ENCODE results near the gene GPC3.

Gene GPC3

DNA sequence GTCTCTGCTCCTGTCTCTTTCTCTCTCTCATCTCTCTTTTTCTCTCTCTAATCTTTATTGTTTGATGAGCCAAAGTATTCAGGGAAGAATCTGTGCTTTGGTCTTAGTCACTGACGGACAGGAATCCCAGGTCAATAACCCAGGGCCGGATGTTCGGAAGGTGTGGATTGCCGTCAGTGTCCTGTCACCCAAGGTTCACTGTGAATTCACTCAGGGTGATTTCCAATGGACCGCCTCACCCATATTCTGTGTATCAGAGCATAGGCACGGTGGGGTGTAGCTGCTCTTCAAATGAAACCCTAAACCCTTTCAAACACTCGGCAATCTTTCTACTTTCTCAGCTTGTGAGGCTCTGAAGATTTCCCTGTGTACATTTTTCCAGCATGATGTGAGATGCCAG lies 425.5 kb downstream of the GPC3 start:
- no peak for DNase-seq (ENCODE audit: extremely low read depth, low read depth)
- H3K4me3 ChIP-seq (replicated peaks; ENCODE audit: low read depth, low read length): no peak overlapping the region
- TF ChIP-seq, protein P1, sequence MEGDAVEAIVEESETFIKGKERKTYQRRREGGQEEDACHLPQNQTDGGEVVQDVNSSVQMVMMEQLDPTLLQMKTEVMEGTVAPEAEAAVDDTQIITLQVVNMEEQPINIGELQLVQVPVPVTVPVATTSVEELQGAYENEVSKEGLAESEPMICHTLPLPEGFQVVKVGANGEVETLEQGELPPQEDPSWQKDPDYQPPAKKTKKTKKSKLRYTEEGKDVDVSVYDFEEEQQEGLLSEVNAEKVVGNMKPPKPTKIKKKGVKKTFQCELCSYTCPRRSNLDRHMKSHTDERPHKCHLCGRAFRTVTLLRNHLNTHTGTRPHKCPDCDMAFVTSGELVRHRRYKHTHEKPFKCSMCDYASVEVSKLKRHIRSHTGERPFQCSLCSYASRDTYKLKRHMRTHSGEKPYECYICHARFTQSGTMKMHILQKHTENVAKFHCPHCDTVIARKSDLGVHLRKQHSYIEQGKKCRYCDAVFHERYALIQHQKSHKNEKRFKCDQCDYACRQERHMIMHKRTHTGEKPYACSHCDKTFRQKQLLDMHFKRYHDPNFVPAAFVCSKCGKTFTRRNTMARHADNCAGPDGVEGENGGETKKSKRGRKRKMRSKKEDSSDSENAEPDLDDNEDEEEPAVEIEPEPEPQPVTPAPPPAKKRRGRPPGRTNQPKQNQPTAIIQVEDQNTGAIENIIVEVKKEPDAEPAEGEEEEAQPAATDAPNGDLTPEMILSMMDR (IDR thresholded peaks at IDR 0.05; ENCODE audit: low read depth, low read length, missing control alignments): no peak

DNA sequence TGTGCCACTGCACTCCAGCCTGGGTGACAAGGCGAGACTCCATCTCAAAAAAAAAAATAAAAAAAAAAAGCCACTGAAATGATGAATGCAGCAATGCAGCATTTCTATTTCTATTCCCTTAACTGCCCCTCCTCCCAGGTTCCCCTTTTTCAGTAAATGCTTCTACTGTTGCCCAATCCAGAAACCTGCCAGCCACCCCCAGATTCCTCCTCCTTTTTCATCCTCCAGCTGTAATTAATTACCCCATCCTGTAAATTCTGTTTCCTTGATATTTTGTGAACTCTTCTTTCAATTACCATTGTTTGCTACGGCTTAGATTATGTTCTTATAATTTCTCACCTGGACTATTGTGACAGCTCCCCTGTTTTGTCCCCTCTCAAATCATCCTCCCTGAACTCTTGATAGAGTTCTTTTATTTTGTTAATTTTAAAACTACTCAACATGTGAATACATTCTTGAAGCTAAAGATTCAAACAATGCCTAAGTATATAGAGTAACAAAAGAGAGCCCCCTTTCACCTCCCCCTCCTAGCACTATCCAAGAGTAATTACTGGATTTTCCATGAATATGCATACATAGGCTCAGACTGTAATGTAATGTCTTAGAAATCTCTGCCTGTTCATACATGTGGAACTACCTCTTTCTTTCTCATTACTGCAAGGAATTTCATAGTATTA lies 429.5 kb downstream of the GPC3 start:
- H3K4me3 ChIP-seq (replicated peaks; ENCODE audit: low read depth, low read length): no peak overlapping the region
- TF ChIP-seq, protein P1 (IDR thresholded peaks at IDR 0.05; ENCODE audit: low read depth, low read length, missing control alignments): no peak
- DNase-seq (ENCODE audit: extremely low read depth, low read depth): no peak

DNA sequence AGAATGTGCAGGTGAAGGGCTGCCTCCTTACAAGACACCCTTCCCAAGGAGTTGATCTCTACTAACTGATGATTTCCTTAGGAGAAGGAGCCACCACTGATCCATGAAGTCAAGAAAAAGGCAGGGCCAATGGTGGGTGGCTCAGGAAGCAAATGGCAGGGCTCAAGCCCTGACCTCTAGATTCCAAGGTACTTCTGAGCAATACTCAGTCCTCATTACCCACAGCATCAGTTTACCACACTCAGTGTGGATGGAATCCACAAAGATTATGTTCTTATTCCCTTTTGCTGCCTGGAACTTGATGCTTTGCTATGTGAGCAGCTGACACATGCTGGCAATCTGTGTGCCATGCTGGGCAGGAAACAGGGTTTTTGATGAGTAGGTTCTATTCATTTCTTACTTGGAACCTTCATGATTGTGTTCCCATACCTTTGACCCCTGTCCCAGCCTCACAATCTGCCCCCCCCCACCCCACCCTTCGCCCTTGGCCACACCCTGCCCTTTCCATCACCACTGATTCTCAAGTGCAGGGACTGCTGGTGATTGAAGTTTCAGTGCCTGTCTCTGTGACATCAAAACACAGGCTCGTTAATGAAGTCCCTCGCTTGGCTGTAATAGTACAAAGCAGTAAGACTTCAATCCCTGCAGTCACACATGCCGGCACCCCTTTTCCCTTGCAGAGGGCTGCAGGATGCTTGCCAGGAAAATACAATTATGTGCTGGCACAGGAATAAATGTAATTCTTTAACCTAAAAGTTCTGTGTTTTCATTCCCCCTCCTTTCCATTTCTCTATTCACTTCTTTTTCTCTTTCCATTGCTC lies 434.5 kb downstream of the GPC3 start:
- no peak for DNase-seq (ENCODE audit: extremely low read depth, low read depth)
- TF ChIP-seq, protein P1 (IDR thresholded peaks at IDR 0.05; ENCODE audit: low read depth, low read length, missing control alignments): no peak

DNA sequence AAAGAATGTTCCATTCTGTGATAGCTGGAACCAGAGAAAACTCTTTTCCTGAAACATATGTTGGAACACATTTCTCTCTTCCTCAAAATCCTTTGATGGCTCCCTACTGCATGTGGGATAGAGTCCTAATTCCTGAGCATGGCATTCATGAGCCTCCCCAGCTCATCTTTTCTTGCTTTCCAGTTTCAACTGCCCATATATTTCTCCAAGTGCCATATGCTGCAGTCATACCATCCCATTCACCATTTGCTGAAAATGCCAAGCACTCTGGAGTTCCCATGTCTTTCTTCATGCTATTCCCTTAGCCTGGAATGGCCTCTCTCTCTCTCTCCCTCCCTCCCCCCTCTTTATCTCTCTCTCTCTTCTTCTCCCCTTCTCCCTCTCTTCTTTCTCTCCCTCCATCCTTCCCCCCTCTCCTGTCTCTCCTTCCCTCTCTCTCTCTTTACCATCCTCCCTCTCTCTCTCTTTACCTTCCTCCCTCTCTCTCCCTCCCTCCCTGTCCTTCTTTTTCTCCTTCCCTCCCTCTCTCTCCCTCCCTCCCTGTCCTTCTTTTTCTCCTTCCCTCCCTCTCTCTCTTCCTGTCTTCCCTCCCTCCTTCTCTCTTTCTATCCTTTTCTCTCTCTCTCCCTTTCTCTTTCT lies 436.0 kb downstream of the GPC3 start:
- DNase-seq (ENCODE audit: extremely low read depth, low read depth): no peak
- TF ChIP-seq, protein P1 (IDR thresholded peaks at IDR 0.05; ENCODE audit: low read depth, low read length, missing control alignments): no peak
- no peak overlapping the region for H3K4me3 ChIP-seq (replicated peaks; ENCODE audit: low read depth, low read length)

More for the DNA sequence above, 434.5 kb downstream of the GPC3 start:
- H3K4me3 ChIP-seq (replicated peaks; ENCODE audit: low read depth, low read length): no peak overlapping the region

DNA sequence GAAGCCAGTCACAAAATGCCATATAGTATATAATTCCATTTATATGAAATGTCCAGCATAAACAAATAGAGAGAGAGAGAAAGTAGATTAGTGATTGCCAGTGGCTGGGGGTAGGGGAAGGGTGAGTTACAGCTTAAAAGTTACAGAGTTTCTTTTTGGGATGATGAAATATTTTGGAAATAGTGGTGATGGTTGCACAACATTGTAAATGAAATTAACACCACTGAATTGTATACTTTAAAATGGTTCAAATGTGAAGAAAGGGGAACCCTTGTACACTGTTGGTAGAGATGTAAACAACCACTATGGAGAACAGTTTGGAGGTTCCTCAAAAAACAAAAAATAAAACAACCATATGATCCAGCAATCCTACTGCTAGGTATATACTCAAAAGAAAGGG lies 439.0 kb downstream of the GPC3 start:
- H3K4me3 ChIP-seq (replicated peaks; ENCODE audit: low read depth, low read length): no peak overlapping the region
- no peak for DNase-seq (ENCODE audit: extremely low read depth, low read depth)
- TF ChIP-seq, protein P1 (IDR thresholded peaks at IDR 0.05; ENCODE audit: low read depth, low read length, missing control alignments): no peak

DNA sequence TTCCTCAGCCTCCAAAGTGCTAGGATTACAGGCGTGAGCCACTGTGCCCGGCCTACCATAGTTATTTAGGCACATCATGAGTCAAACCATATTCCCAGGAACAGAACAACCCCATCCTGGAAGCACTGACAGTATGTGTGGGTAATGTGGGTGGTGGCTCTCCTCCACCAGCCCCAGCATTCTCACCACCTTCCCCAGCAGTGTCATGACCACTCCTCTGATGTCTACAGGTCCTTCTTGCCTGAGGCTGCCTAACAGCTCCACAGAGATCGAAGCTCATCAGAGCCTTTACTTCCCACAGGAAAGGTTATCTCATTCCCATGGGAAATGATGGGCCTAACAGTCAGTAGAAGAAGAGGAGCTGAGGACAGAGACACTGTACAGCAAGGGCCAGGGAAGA lies 440.6 kb downstream of the GPC3 start:
- TF ChIP-seq, protein P1 (IDR thresholded peaks at IDR 0.05; ENCODE audit: low read depth, low read length, missing control alignments): no peak
- DNase-seq (ENCODE audit: extremely low read depth, low read depth): no peak
- H3K4me3 ChIP-seq (replicated peaks; ENCODE audit: low read depth, low read length): no peak overlapping the region

All from HFF-Myc (cell line).